ENCODE measurements around the gene VGLL4. TPM values are rescaled to one million over a fixed set of nuclear protein-coding genes. Genes with fewer than 3 reads are reported as not detected.
A peak's percentile ranks its signal among the peaks of the same experiment; 100 is the strongest.

VGLL4 gene
- total RNA-seq, 1 experiment from 2014 or later, result 42.1 TPM

- Histone ChIP-seq H3T11ph (ENCODE audit: low read length) (no peak overlapping the region), H4K5ac (ENCODE audit: insufficient read length, low read depth, low read length) (no peak overlapping the region), H4K20me1 (ENCODE audit: control insufficient read depth, insufficient read depth, insufficient read length) (no peaks in the 10 kb centered on the region), H3K23ac (ENCODE audit: insufficient read length, low read depth, low read length) (no peak overlapping the region), H2BK12ac (ENCODE audit: insufficient read length, low read depth, low read length) (no peak overlapping the region), H3K9ac (ENCODE audit: extremely low read depth, insufficient read length, low read length) (no peak overlapping the region), H2BK20ac (ENCODE audit: low read depth, low read length, poor library complexity, severe bottlenecking) (no peak overlapping the region), H2BK15ac (ENCODE audit: low read depth, low read length) (no peak overlapping the region), H3K56ac (ENCODE audit: insufficient read length, low read depth, low read length) (no peak overlapping the region), H3K18ac (ENCODE audit: insufficient read length, low read depth, low read length) (no peak overlapping the region), H3K79me2 (ENCODE audit: insufficient read depth, low read length) (no peaks in the 10 kb centered on the region), H3K4me1 (ENCODE audit: insufficient read depth, low read length) (peaks cover 3% of the 10 kb centered on the region; the same call in 1 of the 2 replicates), H3K4ac (ENCODE audit: low read depth, low read length) (no peak overlapping the region), H2AFZ (ENCODE audit: low read length) (no peak overlapping the region), H3K27me3 (ENCODE audit: insufficient read depth, low read length) (no peaks in the 10 kb centered on the region), H3K9me3 (ENCODE audit: control insufficient read depth, low read depth, low read length) (no peaks in the 10 kb centered on the region), H3K23me2 (ENCODE audit: insufficient read length, low read depth, low read length, poor library complexity, severe bottlenecking) (no peaks in the 10 kb centered on the region), H2AK5ac (ENCODE audit: insufficient read length, low read length) (no peak overlapping the region), H3K4me2 (ENCODE audit: insufficient read depth, insufficient read length, low read length) (no peak overlapping the region), H4K91ac (ENCODE audit: insufficient read length, low read depth, low read length) (no peak overlapping the region), H3K14ac (ENCODE audit: insufficient read depth, low read length) (no peak overlapping the region), H2BK5ac (ENCODE audit: insufficient read length, low read length) (no peak overlapping the region), H3K27ac (ENCODE audit: insufficient read length, low read depth, low read length) (no peak overlapping the region), H4K8ac (replicated peaks; ENCODE audit: insufficient read length, low read depth, low read length) (no peak overlapping the region), H3K79me1 (ENCODE audit: insufficient read depth, low read depth, low read length, poor library complexity, severe bottlenecking) (no peaks in the 10 kb centered on the region), H2BK120ac (ENCODE audit: low read depth, low read length, poor library complexity, severe bottlenecking) (no peak overlapping the region)
- DNase-seq, result no peak
- no CpG with 5 or more reads among the region's 3 CpGs for WGBS (ENCODE audit: extremely low coverage, insufficient read length, low lambda C conversion rate)
- TF ChIP-seq CTCF (conservative IDR thresholded peaks at IDR 0.05), result no peak
- Mint-ChIP-seq H3K36me3 (ENCODE audit: insufficient read depth in 1 of 3, low read depth in 3 of 3) (peaks cover 0 to 3% (median 0%) of the 10 kb centered on the region in 3 experiments; a peak in 2 of 7 replicates), H3K27ac (peak overlapping the region in 2 of 3 experiments; percentile 30 to 49; a peak in 3 of 7 replicates), H3K4me1 (peaks cover 26 to 35% of the 10 kb centered on the region in 2 experiments), H3K4me3 (no peak overlapping the region), H3K9me3 (no peaks in the 10 kb centered on the region), H3K27me3 (ENCODE audit: low read depth) (no peaks in the 10 kb centered on the region)
These were observed 48.2 kb upstream of the VGLL4 start for GRCh38 chr3:11691767-11692531.

Data from H9 (cell line).